HCT116 (cell line): ENCODE results near the gene RBM12. TPM values are rescaled to one million over a fixed set of nuclear protein-coding genes. Genes with fewer than 3 reads are reported as not detected.

Experiments
- ATAC-seq: fragments of 200-7000 bp; cut with Tn5 transposase; 2 replicates; pipeline ENCODE4 v1.9.1; 2020; ENCODE audit warnings: mild to moderate bottlenecking, moderate library complexity
- BruUV-seq: library from RNA; stranded (reverse); fragments of 400-500 nt; replicated peaks from 2 replicates; lab custom pipeline; 2021; lab: Mats Ljungman, UMichigan
- CTCF ChIA-PET: fragments of 300-600 bp; sonication (Branson Sonifier 250); formaldehyde crosslinking; loops from one replicate; lab custom pipeline; 2021; ENCODE audit warnings: antibody characterized with exemption; lab: Charles Lee
- POLR2A ChIA-PET: fragments of 300-600, 350-600 bp; sonication (Branson Sonifier 250); formaldehyde crosslinking; loops from one replicate; lab custom pipeline; 2021; ENCODE audit warnings: antibody characterized with exemption; lab: Charles Lee
- RAD21 ChIA-PET, 2 experiments: fragments of 300-600 bp; sonication (Branson Sonifier 250); formaldehyde crosslinking; loops; one replicate each; lab custom pipeline; 2023; ENCODE audit warnings: low total read pairs in 2 of 2; ENCODE audit not compliant: uncharacterized antibody in 2 of 2, unreplicated experiment in 2 of 2, low non-redundant PET in 1 of 2; lab: Charles Lee
- DNase-seq: peaks from one replicate; pipeline ENCODE4 v3.0.0-alpha.2; 2010; ENCODE audit warnings: low read depth, low spot score
- H2AFZ ChIP-seq: fragments of 200-600 bp; shearing (Covaris generic), sonication (generic); 2 replicates; pipeline ENCODE4 v1.6.1; 2017; ENCODE audit warnings: low read depth, mixed run types, mixed read lengths, antibody characterized with exemption, low read length; ENCODE audit not compliant: poor library complexity, severe bottlenecking
- H3K27ac ChIP-seq: 2 replicates; pipeline ENCODE4 v1.5.1; 2012; ENCODE audit warnings: low read depth, low read length
- H3K27me3 ChIP-seq: fragments of 200-600 bp; sonication (generic); 2 replicates; pipeline ENCODE4 v1.6.1; 2016; ENCODE audit warnings: mixed run types, low read length, mixed read lengths; ENCODE audit not compliant: insufficient read depth
- H3K36me3 ChIP-seq, 2 experiments: fragments of 200-500 bp in 1 of 2; fragments of 200-600 bp in 1 of 2; sonication (Bioruptor generic) in 1 of 2; sonication (generic) in 1 of 2; 2 replicates each; pipeline versions ENCODE4 v1.5.1 to v1.6.1; 2014 to 2016; ENCODE audit warnings: low read length in 2 of 2, inconsistent platforms in 1 of 2, mixed read lengths in 1 of 2, mixed run types in 1 of 2; ENCODE audit not compliant: insufficient read depth in 2 of 2, control insufficient read depth in 1 of 2
- H3K4me1 ChIP-seq, 2 experiments: fragments of 200-600 bp in 1 of 2; sonication (generic) in 1 of 2; 2 replicates each; pipeline versions ENCODE4 v1.5.1 to v1.6.1; 2012 to 2017; ENCODE audit warnings: low read length in 2 of 2, inconsistent platforms in 1 of 2, mild to moderate bottlenecking in 1 of 2, mixed read lengths in 1 of 2, mixed run types in 1 of 2, moderate library complexity in 1 of 2; ENCODE audit not compliant: insufficient read depth in 2 of 2, control insufficient read depth in 1 of 2
- H3K4me2 ChIP-seq: fragments of 200-600 bp; sonication (generic); 2 replicates; pipeline ENCODE4 v1.6.1; 2017; ENCODE audit warnings: mixed run types, low read length, mixed read lengths
- H3K4me3 ChIP-seq, 2 experiments: fragments of 200-600 bp in 1 of 2; sonication (generic) in 1 of 2; replicated peaks in 1 of 2; 2 replicates each; pipeline ENCODE4 v1.5.1; 2011 to 2016; ENCODE audit warnings: low read length in 2 of 2, control low read depth in 1 of 2, low read depth in 1 of 2, mild to moderate bottlenecking in 1 of 2, mixed read lengths in 1 of 2, mixed run types in 1 of 2
- H3K79me2 ChIP-seq: fragments of 200-600 bp; sonication (generic); 2 replicates; pipeline ENCODE4 v1.6.1; 2017; ENCODE audit warnings: mild to moderate bottlenecking, mixed run types, low read length, moderate library complexity, mixed read lengths; ENCODE audit not compliant: insufficient read depth
- H3K9ac ChIP-seq: fragments of 200-600 bp; sonication (generic); 2 replicates; pipeline ENCODE4 v1.6.1; 2016; ENCODE audit warnings: low read length, mixed read lengths
- H3K9me2 ChIP-seq: fragments of 200-600 bp; sonication (generic), shearing (Covaris generic); 2 replicates; pipeline ENCODE4 v1.6.1; 2017; ENCODE audit warnings: mixed run types, mild to moderate bottlenecking, moderate library complexity; ENCODE audit not compliant: insufficient read depth
- H3K9me3 ChIP-seq, 2 experiments: fragments of 200-500 bp in 1 of 2; fragments of 200-600 bp in 1 of 2; sonication (Bioruptor generic) in 1 of 2; sonication (generic) in 1 of 2; 2 replicates each; pipeline ENCODE4 v1.6.1; 2014 to 2017; ENCODE audit warnings: low read length in 2 of 2, mixed read lengths in 2 of 2, inconsistent platforms in 1 of 2, low read depth in 1 of 2, mild to moderate bottlenecking in 1 of 2, mixed run types in 1 of 2, moderate library complexity in 1 of 2; ENCODE audit not compliant: control insufficient read depth in 1 of 2, insufficient read depth in 1 of 2
- H4K20me1 ChIP-seq: fragments of 200-600 bp; sonication (generic), shearing (Covaris generic); 2 replicates; pipeline ENCODE4 v1.6.1; 2017; ENCODE audit warnings: mixed run types, mild to moderate bottlenecking, moderate library complexity; ENCODE audit not compliant: insufficient read depth
- EZH2 ChIP-seq: fragments of 200-600 bp; sonication (generic); IDR thresholded peaks from 2 replicates; pipeline ENCODE4 v1.6.1; 2017; ENCODE audit warnings: antibody characterized with exemption, mixed run types
- intact Hi-C: fragments of 100-400 bp; cut with micrococcal nuclease; formaldehyde crosslinking; loops from 2 replicates; pipeline ENCODE4 v1.10.0; 2022
- total RNA-seq: library from RNA; stranded (reverse); gene quantifications from one replicate; pipeline ENCODE4 v1.2.1, GENCODE V29; 2021; ENCODE audit not compliant: unreplicated experiment
- TF ChIP-seq, protein P1 (sequence below): IDR thresholded peaks from 2 replicates; pipeline ENCODE4 v1.6.1; 2012
- TF ChIP-seq, protein P2 (sequence below), 3 experiments: fragments of 200-600 bp in 1 of 3; sonication (generic) in 1 of 3; IDR thresholded peaks in 2 of 3; conservative IDR thresholded peaks in 1 of 3; 2 replicates each; pipeline ENCODE4 v1.5.1; 2012 to 2017; ENCODE audit warnings: low read depth in 2 of 3, low read length in 2 of 3, antibody characterized with exemption in 1 of 3, borderline replicate concordance in 1 of 3, control low read depth in 1 of 3, mild to moderate bottlenecking in 1 of 3, mixed read lengths in 1 of 3, mixed run types in 1 of 3, moderate library complexity in 1 of 3; ENCODE audit not compliant: insufficient read depth in 1 of 3

RBM12 gene
- total RNA-seq, 1 experiment from 2014 or later, result 110 TPM

DNA sequence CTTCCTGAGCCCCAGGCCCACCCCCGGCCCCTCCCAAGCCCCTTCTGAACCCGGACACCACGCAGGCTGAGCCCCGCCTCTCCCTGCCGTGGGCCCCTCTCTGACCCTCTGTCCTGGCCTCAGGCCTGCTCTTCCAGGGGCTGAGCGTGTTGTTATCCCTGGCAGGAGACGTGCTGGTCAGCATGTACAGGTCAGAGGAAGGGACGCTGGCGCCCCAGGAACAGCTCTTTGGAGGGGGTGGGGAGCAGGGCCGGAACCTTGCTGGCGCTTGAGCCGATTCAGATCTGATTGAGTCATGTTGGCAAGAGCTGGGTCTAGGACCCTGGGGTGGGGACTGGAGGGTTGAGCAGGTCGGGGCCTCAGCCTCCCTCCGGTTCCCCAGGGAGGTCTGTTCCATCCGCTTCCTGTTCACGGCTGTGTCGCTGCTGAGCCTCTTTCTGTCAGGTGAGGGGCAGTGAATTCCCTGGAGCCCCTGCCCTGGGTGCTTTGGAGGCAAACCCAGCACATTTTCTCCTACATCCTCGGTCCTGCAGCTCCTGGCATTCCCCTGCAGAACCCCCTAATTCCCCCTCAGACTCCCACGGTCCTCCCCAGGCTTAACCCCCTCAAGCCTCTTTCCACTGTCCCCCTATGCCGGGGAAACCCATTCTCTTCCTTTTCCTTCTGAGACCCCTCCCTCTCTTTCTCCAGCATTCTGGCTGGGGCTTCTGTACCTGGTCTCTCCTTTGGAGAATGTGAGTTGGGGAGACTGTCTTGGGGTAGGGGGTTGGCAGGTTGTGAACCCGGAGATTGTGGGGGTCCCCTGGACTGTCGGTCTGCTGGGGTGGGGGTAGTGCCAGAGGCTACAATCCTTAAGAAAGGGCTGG lies 47.1 kb downstream of the RBM12 start:
- Histone ChIP-seq H3K4me1 (peaks cover 19 to 42% of the 10 kb centered on the region in 2 experiments), H4K20me1 (no peaks in the 10 kb centered on the region), H2AFZ (no peak overlapping the region), H3K27me3 (no peaks in the 10 kb centered on the region), H3K79me2 (0 out of 2 replicates have a peak, but pooled peaks cover 5% of the 10 kb centered on the region), H3K9me3 (no peaks in the 10 kb centered on the region), H3K27ac (peak overlapping the region; percentile 79), H3K9ac (peak overlapping the region; percentile 72), H3K9me2 (no peaks in the 10 kb centered on the region), H3K4me3 (peak overlapping the region; percentile 63 to 70), H3K36me3 (no peaks in the 10 kb centered on the region), H3K4me2 (peak overlapping the region; percentile 98)
- intact Hi-C loops, result loop anchor here (2.0 to 5.0 kb wide), 2 partner anchors 45 to 75 kb away; partner anchors contain the start of gene ERGIC3
- ChIA-PET RAD21 (interaction anchor here in 1 of 2 experiments (1.1 kb wide), 1 partner anchor 375 kb away, joined by 6 read pairs; no protein-coding TSS in a partner anchor), POLR2A (interaction anchor here (0.7 to 1.5 kb wide), 2 partner anchors 16 to 125 kb away, joined by 5 to 6 read pairs; partner anchors contain the start of gene RBM39), CTCF (no interaction called here)
- no peak for ATAC-seq
- BruUV-seq, result no TSS peak
- TF ChIP-seq, protein P1, sequence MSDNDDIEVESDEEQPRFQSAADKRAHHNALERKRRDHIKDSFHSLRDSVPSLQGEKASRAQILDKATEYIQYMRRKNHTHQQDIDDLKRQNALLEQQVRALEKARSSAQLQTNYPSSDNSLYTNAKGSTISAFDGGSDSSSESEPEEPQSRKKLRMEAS, result no peak
- TF ChIP-seq, protein P2, sequence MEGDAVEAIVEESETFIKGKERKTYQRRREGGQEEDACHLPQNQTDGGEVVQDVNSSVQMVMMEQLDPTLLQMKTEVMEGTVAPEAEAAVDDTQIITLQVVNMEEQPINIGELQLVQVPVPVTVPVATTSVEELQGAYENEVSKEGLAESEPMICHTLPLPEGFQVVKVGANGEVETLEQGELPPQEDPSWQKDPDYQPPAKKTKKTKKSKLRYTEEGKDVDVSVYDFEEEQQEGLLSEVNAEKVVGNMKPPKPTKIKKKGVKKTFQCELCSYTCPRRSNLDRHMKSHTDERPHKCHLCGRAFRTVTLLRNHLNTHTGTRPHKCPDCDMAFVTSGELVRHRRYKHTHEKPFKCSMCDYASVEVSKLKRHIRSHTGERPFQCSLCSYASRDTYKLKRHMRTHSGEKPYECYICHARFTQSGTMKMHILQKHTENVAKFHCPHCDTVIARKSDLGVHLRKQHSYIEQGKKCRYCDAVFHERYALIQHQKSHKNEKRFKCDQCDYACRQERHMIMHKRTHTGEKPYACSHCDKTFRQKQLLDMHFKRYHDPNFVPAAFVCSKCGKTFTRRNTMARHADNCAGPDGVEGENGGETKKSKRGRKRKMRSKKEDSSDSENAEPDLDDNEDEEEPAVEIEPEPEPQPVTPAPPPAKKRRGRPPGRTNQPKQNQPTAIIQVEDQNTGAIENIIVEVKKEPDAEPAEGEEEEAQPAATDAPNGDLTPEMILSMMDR (IDR thresholded peaks at IDR 0.05 in 2 of 3, conservative IDR thresholded peaks at IDR 0.05 in 1 of 3; ENCODE audit: borderline replicate concordance in 1 of 3, insufficient read depth in 1 of 3, low read depth in 2 of 3, low read length in 2 of 3), result peak in 2 of 3 experiments; percentile 47 to 52; a peak in 4 of 6 replicates
- no peak for TF ChIP-seq EZH2
- no peak for DNase-seq
